GM13976 (cell line): ENCODE data around the gene SLC6A6.

Experiments
- DNase-seq: peaks from one replicate; pipeline ENCODE4 v3.0.0; 2012; ENCODE audit warnings: low spot score
- CTCF ChIP-seq: IDR thresholded peaks from 2 replicates; pipeline ENCODE4 v1.5.1; 2012; ENCODE audit warnings: borderline replicate concordance, mild to moderate bottlenecking; ENCODE audit not compliant: insufficient read depth; ENCODE audit errors: extremely low read depth, missing control alignments, control extremely low read depth
- in situ Hi-C: fragments of 300-500 bp; cut with MboI; formaldehyde crosslinking; loops from one replicate; pipeline ENCODE4 v1.12.0; 2022; ENCODE audit warnings: low sequenced_read_pairs, mixed read lengths, inconsistent platforms; ENCODE audit not compliant: unreplicated experiment

The SLC6A6 gene

GRCh38 chr3:14503033-14503705 is 100.8 kb downstream of the SLC6A6 start:
- TF ChIP-seq CTCF, result no peak
- DNase-seq, result no peak
- in situ Hi-C loops, result no loop called here

GRCh38 chr3:14503706-14504065 is 101.3 kb downstream of the SLC6A6 start:
- DNase-seq, result no peak

GRCh38 chr3:14505001-14505802 is 102.8 kb downstream of the SLC6A6 start:
- in situ Hi-C loops, result no loop called here
- DNase-seq, result no peak
- no peak for TF ChIP-seq CTCF

More at GRCh38 chr3:14503706-14504065, 101.3 kb downstream of the SLC6A6 start:
- in situ Hi-C loops, result no loop called here
- no peak for TF ChIP-seq CTCF

- in situ Hi-C loops, result no loop called here
- no peak for TF ChIP-seq CTCF
- no peak for DNase-seq
Observed at GRCh38 chr3:14505803-14506500, 103.5 kb downstream of the SLC6A6 start.

- in situ Hi-C loops, result no loop called here
- TF ChIP-seq CTCF, result no peak
- no peak for DNase-seq
Observed at GRCh38 chr3:14506626-14507304, 104.4 kb downstream of the SLC6A6 start.

GRCh38 chr3:14507305-14507741 is 104.9 kb downstream of the SLC6A6 start:
- TF ChIP-seq CTCF, result no peak
- no peak for DNase-seq
- in situ Hi-C loops, result no loop called here
